GM12878 (cell line): ENCODE data around the gene C3orf70. TPM values are rescaled to one million over a fixed set of nuclear protein-coding genes. Genes with fewer than 3 reads are reported as not detected.
A peak's percentile ranks its signal among the peaks of the same experiment; 100 is the strongest.

ENCODE experiments used
- ATAC-seq: fragments of 200-7000 bp; cut with Tn5 transposase; 3 replicates; pipeline ENCODE4 v1.9.1; 2020; ENCODE audit warnings: mild to moderate bottlenecking, moderate library complexity
- BruUV-seq: library from RNA; stranded (reverse); fragments of 400-500 nt; replicated peaks from 2 replicates; lab custom pipeline; 2021; lab: Mats Ljungman, UMichigan
- CTCF ChIA-PET: fragments of 300-600 bp; sonication (Branson Sonifier 250); formaldehyde crosslinking; extraction: SDS; loops from one replicate; lab custom pipeline; 2021; ENCODE audit warnings: inconsistent platforms; lab: Yijun Ruan, JAX
- POLR2A ChIA-PET: fragments of 350-600 bp; formaldehyde crosslinking; extraction: SDS; loops from one replicate; lab custom pipeline; 2021; ENCODE audit warnings: inconsistent platforms; lab: Charles Lee
- RAD21 ChIA-PET: fragments of 300-600 bp; sonication (Branson Sonifier 250); formaldehyde crosslinking; loops from one replicate; lab custom pipeline; 2023; ENCODE audit warnings: antibody characterized with exemption; ENCODE audit not compliant: unreplicated experiment; lab: Charles Lee
- SMC1A ChIA-PET: fragments of 300-600 bp; sonication (Branson Sonifier 250); formaldehyde crosslinking; loops from one replicate; lab custom pipeline; 2023; ENCODE audit not compliant: unreplicated experiment, uncharacterized antibody; lab: Charles Lee
- DNase-seq: peaks from one replicate; pipeline ENCODE4 v3.0.0-alpha.2; 2011; ENCODE audit warnings: low read depth, low spot score
- FAIRE-seq: peaks from 3 replicates; lab custom pipeline; 2011; peaks lifted over from hg19 to GRCh38; lab: Jason Lieb, UNC
- H2AFZ ChIP-seq: 2 replicates; pipeline ENCODE4 v1.6.0; 2011; ENCODE audit warnings: low read depth, low read length, control low read depth; ENCODE audit not compliant: control insufficient read depth
- H3K27ac ChIP-seq: 2 replicates; pipeline ENCODE4 v1.5.1; 2011; ENCODE audit warnings: control low read depth; ENCODE audit not compliant: control insufficient read depth, insufficient read depth
- H3K27me3 ChIP-seq, 2 experiments: replicated peaks in 1 of 2; 2 replicates each; pipeline versions ENCODE4 v1.6.0 to v1.6.1; 2011; ENCODE audit warnings: low read length in 1 of 2; ENCODE audit not compliant: control insufficient read depth in 2 of 2, insufficient read depth in 2 of 2
- H3K36me3 ChIP-seq, 2 experiments: 2 replicates each; pipeline ENCODE4 v1.5.1; 2011; ENCODE audit warnings: low read length in 1 of 2; ENCODE audit not compliant: control insufficient read depth in 2 of 2, insufficient read depth in 2 of 2
- H3K4me1 ChIP-seq: 2 replicates; pipeline ENCODE4 v1.6.1; 2011; ENCODE audit warnings: mild to moderate bottlenecking, low read length, moderate library complexity, mixed read lengths; ENCODE audit not compliant: control insufficient read depth, insufficient read depth
- H3K4me2 ChIP-seq: 2 replicates; pipeline ENCODE4 v1.6.0; 2011; ENCODE audit warnings: control low read depth; ENCODE audit not compliant: control insufficient read depth, insufficient read depth
- H3K4me3 ChIP-seq: fragments of 200-600 bp; sonication (generic); 2 replicates; pipeline ENCODE4 v1.5.1; 2016
- H3K79me2 ChIP-seq: 2 replicates; pipeline ENCODE4 v1.6.0; 2011; ENCODE audit warnings: low read length; ENCODE audit not compliant: control insufficient read depth, insufficient read depth
- H3K9ac ChIP-seq: 2 replicates; pipeline ENCODE4 v1.8.0; 2011; ENCODE audit warnings: low read length, control low read depth, mixed read lengths; ENCODE audit not compliant: control insufficient read depth, insufficient read depth
- H3K9me3 ChIP-seq: replicated peaks from 3 replicates; pipeline ENCODE4 v1.5.1; 2011; ENCODE audit warnings: mild to moderate bottlenecking, low read length; ENCODE audit not compliant: control insufficient read depth, insufficient read depth
- H4K20me1 ChIP-seq: 2 replicates; pipeline ENCODE4 v1.6.0; 2011; ENCODE audit not compliant: control insufficient read depth, insufficient read depth
- BCL11A ChIP-seq: IDR thresholded peaks from 2 replicates; pipeline ENCODE4 v1.6.1; 2011; ENCODE audit warnings: low read depth, low read length
- CEBPB ChIP-seq, 2 experiments: fragments of 150-350 bp in 1 of 2; IDR thresholded peaks; 2 replicates each; pipeline ENCODE4 v1.6.1; 2012 to 2014; ENCODE audit warnings: low read depth in 2 of 2, low read length in 2 of 2, borderline replicate concordance in 1 of 2, inconsistent platforms in 1 of 2
- CHD1 ChIP-seq: IDR thresholded peaks from 2 replicates; pipeline ENCODE4 v1.6.1; 2012; ENCODE audit warnings: low read depth, low read length, improper control_type of control experiment
- DPF2 ChIP-seq: fragments of 450-650 bp; IDR thresholded peaks from 2 replicates; pipeline ENCODE4 v1.6.1; 2017; ENCODE audit warnings: mild to moderate bottlenecking
- ETV6 ChIP-seq, 2 experiments: fragments of 450-650 bp in 1 of 2; IDR thresholded peaks in 1 of 2; conservative IDR thresholded peaks in 1 of 2; 2 replicates each; pipeline ENCODE4 v1.6.1; 2014; ENCODE audit warnings: antibody characterized with exemption in 1 of 2, borderline replicate concordance in 1 of 2, low read depth in 1 of 2, mild to moderate bottlenecking in 1 of 2, moderate library complexity in 1 of 2
- IKZF1 ChIP-seq: fragments of 450-650 bp; conservative IDR thresholded peaks from 2 replicates; pipeline ENCODE4 v1.6.1; 2017; ENCODE audit warnings: antibody characterized with exemption, mild to moderate bottlenecking
- KLF5 ChIP-seq: fragments of 450-650 bp; IDR thresholded peaks from 2 replicates; pipeline ENCODE4 v1.6.1; 2014; ENCODE audit warnings: mild to moderate bottlenecking; ENCODE audit not compliant: partially characterized antibody
- MEF2B ChIP-seq: fragments of 450-650 bp; IDR thresholded peaks from 2 replicates; pipeline ENCODE4 v1.6.1; 2018; ENCODE audit warnings: mild to moderate bottlenecking, moderate library complexity; ENCODE audit not compliant: partially characterized antibody, poor library complexity, severe bottlenecking
- MYC ChIP-seq: IDR thresholded peaks from 2 replicates; pipeline ENCODE4 v1.6.1; 2011; ENCODE audit warnings: mild to moderate bottlenecking, low read length, moderate library complexity, inconsistent platforms; ENCODE audit not compliant: insufficient read depth, insufficient replicate concordance, insufficient read length, severe bottlenecking
- NRF1 ChIP-seq: conservative IDR thresholded peaks from 2 replicates; pipeline ENCODE4 v1.6.1; 2011; ENCODE audit warnings: mild to moderate bottlenecking, low read depth, low read length, improper control_type of control experiment
- PAX5 ChIP-seq: IDR thresholded peaks from 2 replicates; pipeline ENCODE4 v1.6.1; 2011; ENCODE audit warnings: low read depth, low read length, borderline replicate concordance
- PAX8 ChIP-seq: fragments of 450-650 bp; IDR thresholded peaks from 2 replicates; pipeline ENCODE4 v1.6.1; 2017; ENCODE audit warnings: mild to moderate bottlenecking, moderate library complexity
- POU2F2 ChIP-seq: IDR thresholded peaks from 3 replicates; pipeline ENCODE4 v1.6.1; 2011; ENCODE audit warnings: low read depth, mild to moderate bottlenecking, low read length, borderline replicate concordance
- RAD21 ChIP-seq: IDR thresholded peaks from 2 replicates; pipeline ENCODE4 v1.6.1; 2011; ENCODE audit warnings: mild to moderate bottlenecking, low read depth, low read length, moderate library complexity; ENCODE audit not compliant: insufficient read depth
- RCOR1 ChIP-seq: conservative IDR thresholded peaks from 2 replicates; pipeline ENCODE4 v1.6.1; 2012; ENCODE audit warnings: low read depth, low read length, improper control_type of control experiment
- RELA ChIP-seq: fragments of 450-650 bp; IDR thresholded peaks from 2 replicates; pipeline ENCODE4 v1.8.0; 2014; ENCODE audit warnings: borderline replicate concordance; ENCODE audit not compliant: partially characterized antibody
- SMAD5 ChIP-seq: IDR thresholded peaks from 2 replicates; pipeline ENCODE4 v1.6.1; 2016; ENCODE audit warnings: antibody characterized with exemption, low read depth
- SREBF2 ChIP-seq: IDR thresholded peaks from 2 replicates; pipeline ENCODE4 v1.6.1; 2012; ENCODE audit warnings: mild to moderate bottlenecking, low read length
- WRNIP1 ChIP-seq: IDR thresholded peaks from 2 replicates; pipeline ENCODE4 v1.6.1; 2011; ENCODE audit warnings: low read depth, low read length, improper control_type of control experiment, borderline replicate concordance
- WGBS: methylation state at CpG from one replicate; pipeline ENCODE4 v1.1.6; 2016; ENCODE audit warnings: low lambda C conversion rate; ENCODE audit not compliant: insufficient replicate concordance, insufficient coverage; ENCODE audit errors: missing lambda C conversion rate; 5-methylcytosine and 5-hydroxymethylcytosine counted together
- in situ Hi-C: fragments of 300-500 bp; cut with MboI; formaldehyde crosslinking; loops from 9 replicates; pipeline ENCODE4 v1.14.3; 2018; ENCODE audit warnings: mixed read lengths
- intact Hi-C: fragments of 100-400 bp; cut with micrococcal nuclease; formaldehyde crosslinking; loops from one replicate; pipeline ENCODE4 v1.14.2; 2022; ENCODE audit not compliant: unreplicated experiment
- polyA plus RNA-seq, 11 experiments: library from polyadenylated mRNA; depleted of rRNA in 4 of 11; unstranded in 6 of 11; stranded (reverse) in 5 of 11; fragments of >200 nt; fragmentation: Nextera tagmentation in 4 of 11; fragmentation: Illumina TruSeq in 1 of 11; extraction: Ambion mirVana in 4 of 11; extraction: Trizol in 1 of 11; gene quantifications; 1 replicate in 1 of 11; 2 replicates in 10 of 11; pipeline versions ENCODE4 v1.2.1 to v1.2.3, GENCODE V29; 2011 to 2016; ENCODE audit warnings: inconsistent platforms in 2 of 11, missing spikeins in 2 of 11, low read depth in 1 of 11
- total RNA-seq, 4 experiments: library from RNA; depleted of rRNA in 3 of 4; stranded (reverse); fragments of >200 nt in 3 of 4; fragmentation: Illumina TruSeq in 1 of 4; extraction: Trizol in 1 of 4; gene quantifications; 2 replicates each; pipeline versions ENCODE4 v1.2.1 to v1.2.3, GENCODE V29; 2013 to 2021
- TF ChIP-seq, protein P1 (sequence below): fragments of 450-650 bp; IDR thresholded peaks from 2 replicates; pipeline ENCODE4 v1.6.1; 2017; ENCODE audit warnings: mild to moderate bottlenecking, moderate library complexity

Gene C3orf70
- total and polyA plus RNA-seq, 10 of the 15 experiments (the other 5 are each of a cell fraction or from before 2014, with no cell fraction given) = 0.03 to 0.04 TPM; not detected in 8

DNA sequence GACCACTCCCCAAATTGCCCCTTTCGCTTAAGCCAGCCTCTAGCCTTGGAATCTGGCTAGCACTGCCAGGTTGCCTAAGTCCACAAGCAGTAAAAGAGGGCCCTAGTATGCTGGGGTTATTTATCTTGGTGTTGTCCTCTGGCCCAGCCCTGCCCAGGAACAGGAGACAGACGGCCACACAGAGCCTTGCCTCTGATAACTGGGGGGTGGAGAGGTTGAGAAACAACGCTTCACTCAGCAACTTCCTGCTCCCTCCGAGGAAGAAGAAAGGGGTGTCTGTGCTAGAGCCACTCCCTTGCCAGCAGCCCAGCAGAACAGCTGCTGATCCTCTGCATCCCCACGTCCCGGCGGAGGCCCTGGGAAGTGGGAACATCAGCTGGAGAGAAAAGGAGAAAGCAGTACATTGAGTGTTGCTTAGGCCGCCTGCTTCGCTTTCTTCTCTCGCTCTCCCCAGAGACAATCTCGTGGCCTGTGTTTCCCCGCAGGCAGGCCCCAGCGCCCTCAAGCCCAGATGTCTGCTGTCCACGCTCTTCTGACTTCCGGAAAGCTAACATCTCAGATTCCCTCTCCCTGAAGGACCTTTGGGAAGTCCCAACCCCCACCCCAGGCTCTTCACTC lies 22.6 kb upstream of the C3orf70 start:
- peak overlapping the region; percentile 95 for H2AFZ ChIP-seq
- H3K4me2 ChIP-seq = peak overlapping the region; percentile 91
- no TSS peak for BruUV-seq
- peak; percentile 91 for ATAC-seq
- peak; percentile 27 for DNase-seq
- SMC1A ChIA-PET = interaction anchor here (1.0 to 2.0 kb wide), 26 partner anchors 8 to 332 kb away, joined by 3 to 12 read pairs (median 4); no protein-coding TSS in a partner anchor
- peaks cover 21% of the 10 kb centered on the region for H3K4me1 ChIP-seq
- POLR2A ChIA-PET = interaction anchor here (0.6 kb wide), 1 partner anchor 300 kb away, joined by 3 read pairs; no protein-coding TSS in a partner anchor
- no peaks in the 10 kb centered on the region for H3K36me3 ChIP-seq
- CTCF ChIA-PET = interaction anchor here (0.5 to 4.9 kb wide), 32 partner anchors 8 to 450 kb away, joined by 3 to 36 read pairs (median 4); no protein-coding TSS in a partner anchor
- RAD21 ChIA-PET = interaction anchor here (0.9 to 2.0 kb wide), 8 partner anchors 11 to 300 kb away, joined by 3 to 10 read pairs (median 4); no protein-coding TSS in a partner anchor
- H3K27ac ChIP-seq = peak overlapping the region; percentile 57
- in situ Hi-C loops = loop anchor here (5.0 kb wide), 1 partner anchor 298 kb away; no protein-coding TSS in a partner anchor
- no peaks in the 10 kb centered on the region for H3K9me3 ChIP-seq
- no peak overlapping the region for H3K4me3 ChIP-seq
- H3K9ac ChIP-seq = peak overlapping the region; percentile 53
- intact Hi-C loops = no loop called here
- 12% methylated on average over 15 of the region's 15 CpGs for WGBS
- H3K27me3 ChIP-seq = no peaks in the 10 kb centered on the region
- FAIRE-seq = peak; percentile 81
- H4K20me1 ChIP-seq = no peaks in the 10 kb centered on the region
- no peaks in the 10 kb centered on the region for H3K79me2 ChIP-seq
- TF ChIP-seq WRNIP1 (no peak), RCOR1 (no peak), MYC (no peak), RELA (peak; percentile 7), POU2F2 (0 out of 3 replicates have a peak, but pooled peaks have one; percentile 22), CEBPB (IDR thresholded peaks at IDR 0.05; ENCODE audit: borderline replicate concordance in 1 of 2, low read depth in 2 of 2, low read length in 2 of 2) (no peak), PAX8 (no peak), SREBF2 (no peak), KLF5 (no peak), PAX5 (0 out of 2 replicates have a peak, but pooled peaks have one; percentile 32), IKZF1 (peak; percentile 33; the same call in 1 of the 2 replicates), MEF2B (peak; percentile 82), CHD1 (no peak), BCL11A (no peak), DPF2 (no peak), ETV6 (conservative IDR thresholded peaks at IDR 0.05 in 1 of 2, IDR thresholded peaks at IDR 0.05 in 1 of 2; ENCODE audit: borderline replicate concordance in 1 of 2, low read depth in 1 of 2) (0 out of 4 replicates have a peak, but pooled peaks of 1 of the 2 experiments have one; percentile 18), RAD21 (no peak), SMAD5 (no peak), NRF1 (no peak)
- TF ChIP-seq, protein P1, sequence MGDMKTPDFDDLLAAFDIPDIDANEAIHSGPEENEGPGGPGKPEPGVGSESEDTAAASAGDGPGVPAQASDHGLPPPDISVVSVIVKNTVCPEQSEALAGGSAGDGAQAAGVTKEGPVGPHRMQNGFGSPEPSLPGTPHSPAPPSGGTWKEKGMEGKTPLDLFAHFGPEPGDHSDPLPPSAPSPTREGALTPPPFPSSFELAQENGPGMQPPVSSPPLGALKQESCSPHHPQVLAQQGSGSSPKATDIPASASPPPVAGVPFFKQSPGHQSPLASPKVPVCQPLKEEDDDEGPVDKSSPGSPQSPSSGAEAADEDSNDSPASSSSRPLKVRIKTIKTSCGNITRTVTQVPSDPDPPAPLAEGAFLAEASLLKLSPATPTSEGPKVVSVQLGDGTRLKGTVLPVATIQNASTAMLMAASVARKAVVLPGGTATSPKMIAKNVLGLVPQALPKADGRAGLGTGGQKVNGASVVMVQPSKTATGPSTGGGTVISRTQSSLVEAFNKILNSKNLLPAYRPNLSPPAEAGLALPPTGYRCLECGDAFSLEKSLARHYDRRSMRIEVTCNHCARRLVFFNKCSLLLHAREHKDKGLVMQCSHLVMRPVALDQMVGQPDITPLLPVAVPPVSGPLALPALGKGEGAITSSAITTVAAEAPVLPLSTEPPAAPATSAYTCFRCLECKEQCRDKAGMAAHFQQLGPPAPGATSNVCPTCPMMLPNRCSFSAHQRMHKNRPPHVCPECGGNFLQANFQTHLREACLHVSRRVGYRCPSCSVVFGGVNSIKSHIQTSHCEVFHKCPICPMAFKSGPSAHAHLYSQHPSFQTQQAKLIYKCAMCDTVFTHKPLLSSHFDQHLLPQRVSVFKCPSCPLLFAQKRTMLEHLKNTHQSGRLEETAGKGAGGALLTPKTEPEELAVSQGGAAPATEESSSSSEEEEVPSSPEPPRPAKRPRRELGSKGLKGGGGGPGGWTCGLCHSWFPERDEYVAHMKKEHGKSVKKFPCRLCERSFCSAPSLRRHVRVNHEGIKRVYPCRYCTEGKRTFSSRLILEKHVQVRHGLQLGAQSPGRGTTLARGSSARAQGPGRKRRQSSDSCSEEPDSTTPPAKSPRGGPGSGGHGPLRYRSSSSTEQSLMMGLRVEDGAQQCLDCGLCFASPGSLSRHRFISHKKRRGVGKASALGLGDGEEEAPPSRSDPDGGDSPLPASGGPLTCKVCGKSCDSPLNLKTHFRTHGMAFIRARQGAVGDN = peak; percentile 56
